Stromal cell of bone marrow (primary cell): ENCODE data around the gene CLDN16.

Experiments used
- DNase-seq: peaks from one replicate; pipeline ENCODE4 v3.0.0-alpha.2; 2012; ENCODE audit warnings: low read depth

The CLDN16 gene

GRCh38 chr3:190380184-190380583, 7.8 kb upstream of the CLDN16 start:
- DNase-seq, result no peak

- DNase-seq, result no peak
These were observed 6.5 kb upstream of the CLDN16 start for GRCh38 chr3:190381441-190381840.

GRCh38 chr3:190382082-190382481, 5.9 kb upstream of the CLDN16 start:
- DNase-seq, result no peak

GRCh38 chr3:190384309-190384756, 3.6 kb upstream of the CLDN16 start:
- no peak for DNase-seq

GRCh38 chr3:190385731-190386688, 2.0 kb upstream of the CLDN16 start:
- peak; percentile 95 for DNase-seq

- no peak for DNase-seq
These were observed 740 bp downstream of the CLDN16 start for GRCh38 chr3:190388703-190389102.

GRCh38 chr3:190396001-190396400, 8.0 kb downstream of the CLDN16 start:
- no peak for DNase-seq

GRCh38 chr3:190397889-190398288, 9.9 kb downstream of the CLDN16 start:
- no peak for DNase-seq

GRCh38 chr3:190399677-190400076, 11.7 kb downstream of the CLDN16 start:
- DNase-seq, result no peak

- no peak for DNase-seq
These were observed 14.0 kb downstream of the CLDN16 start for GRCh38 chr3:190401963-190402362.

- no peak for DNase-seq
These were observed 16.8 kb downstream of the CLDN16 start for GRCh38 chr3:190404715-190405114.

- no peak for DNase-seq
These were observed 26.3 kb downstream of the CLDN16 start for GRCh38 chr3:190414297-190414696.

GRCh38 chr3:190424108-190424477, 36.1 kb downstream of the CLDN16 start:
- DNase-seq, result no peak

GRCh38 chr3:190424478-190425439, 36.8 kb downstream of the CLDN16 start:
- DNase-seq, result peak; percentile 47

- DNase-seq, result no peak
These were observed 37.9 kb downstream of the CLDN16 start for GRCh38 chr3:190425833-190426232.

GRCh38 chr3:190426806-190427507, 39.0 kb downstream of the CLDN16 start:
- DNase-seq, result no peak

GRCh38 chr3:190429681-190430080, 41.7 kb downstream of the CLDN16 start:
- no peak for DNase-seq

- DNase-seq, result no peak
These were observed 42.9 kb downstream of the CLDN16 start for GRCh38 chr3:190430906-190431305.

- no peak for DNase-seq
These were observed 44.3 kb downstream of the CLDN16 start for GRCh38 chr3:190432216-190432615.

- DNase-seq, result no peak
These were observed 45.7 kb downstream of the CLDN16 start for GRCh38 chr3:190433626-190434025.

GRCh38 chr3:190435618-190436017, 47.7 kb downstream of the CLDN16 start:
- no peak for DNase-seq

- DNase-seq, result no peak
These were observed 48.4 kb downstream of the CLDN16 start for GRCh38 chr3:190436331-190436730.
